HL-60/S4 treated with retinoic acid at 250 ng/mL for 4 days and 3 days (cell line): ENCODE data around the gene URAD.

ENCODE experiments used
- in situ Hi-C: fragments of 300-500 bp; cut with MboI; formaldehyde crosslinking; loops from 2 replicates; pipeline ENCODE4 v1.7.0; 2022; ENCODE audit warnings: low sequenced_read_pairs

The URAD gene

GRCh38 chr13:28001049-28001448, 12.6 kb upstream of the URAD start:
- in situ Hi-C loops, result no loop called here

GRCh38 chr13:28000567-28000966, 12.1 kb upstream of the URAD start:
- in situ Hi-C loops, result no loop called here

GRCh38 chr13:27997904-27998522, 9.5 kb upstream of the URAD start:
- in situ Hi-C loops, result no loop called here

GRCh38 chr13:27991881-27992280, 3.4 kb upstream of the URAD start:
- in situ Hi-C loops, result no loop called here

- in situ Hi-C loops, result no loop called here
Measured at GRCh38 chr13:27985600-27985999, 2.9 kb downstream of the URAD start.

- in situ Hi-C loops, result no loop called here
Measured at GRCh38 chr13:27982361-27982760, 6.1 kb downstream of the URAD start.

GRCh38 chr13:27981006-27981708, 7.3 kb downstream of the URAD start:
- in situ Hi-C loops, result no loop called here

- in situ Hi-C loops, result no loop called here
Measured at GRCh38 chr13:27980280-27980998, 8.1 kb downstream of the URAD start.

GRCh38 chr13:27979765-27980279, 8.7 kb downstream of the URAD start:
- in situ Hi-C loops, result loop anchor here (10.0 kb wide), 1 partner anchor 605 kb away; no protein-coding TSS in a partner anchor

- in situ Hi-C loops, result loop anchor here (10.0 kb wide), 1 partner anchor 604 kb away; no protein-coding TSS in a partner anchor
Measured at GRCh38 chr13:27979001-27979643, 9.4 kb downstream of the URAD start.

GRCh38 chr13:27978301-27978968, 10.1 kb downstream of the URAD start:
- in situ Hi-C loops, result loop anchor here (10.0 kb wide), 1 partner anchor 604 kb away; no protein-coding TSS in a partner anchor

GRCh38 chr13:27977476-27978300, 10.8 kb downstream of the URAD start:
- in situ Hi-C loops, result loop anchor here (10.0 kb wide), 1 partner anchor 603 kb away; no protein-coding TSS in a partner anchor

GRCh38 chr13:27976362-27977091, 12.0 kb downstream of the URAD start:
- in situ Hi-C loops, result loop anchor here (10.0 kb wide), 1 partner anchor 602 kb away; no protein-coding TSS in a partner anchor

- in situ Hi-C loops, result loop anchor here (10.0 kb wide), 1 partner anchor 601 kb away; no protein-coding TSS in a partner anchor
Measured at GRCh38 chr13:27975564-27976361, 12.7 kb downstream of the URAD start.

GRCh38 chr13:27973961-27974662, 14.4 kb downstream of the URAD start:
- in situ Hi-C loops, result loop anchor here (10.0 kb wide), 1 partner anchor 599 kb away; no protein-coding TSS in a partner anchor

- in situ Hi-C loops, result loop anchor here (10.0 kb wide), 1 partner anchor 598 kb away; no protein-coding TSS in a partner anchor
Measured at GRCh38 chr13:27973291-27973690, 15.2 kb downstream of the URAD start.

- in situ Hi-C loops, result loop anchor here (10.0 kb wide), 1 partner anchor 598 kb away; no protein-coding TSS in a partner anchor
Measured at GRCh38 chr13:27972478-27972820, 16.0 kb downstream of the URAD start.
